Measurements from ENCODE around the gene PLCXD1. TPM values are rescaled to one million over a fixed set of nuclear protein-coding genes. Genes with fewer than 3 reads are reported as not detected.
"Not testable (repeated sequence)": the region's sequence is repeated elsewhere in the genome, so short reads cannot be mapped to it uniquely, and the experiment has no call there.

Gene PLCXD1
- total RNA-seq, 4 donors from 2014 or later: 3.7 to 7.9 (median 6.3) TPM

DNA sequence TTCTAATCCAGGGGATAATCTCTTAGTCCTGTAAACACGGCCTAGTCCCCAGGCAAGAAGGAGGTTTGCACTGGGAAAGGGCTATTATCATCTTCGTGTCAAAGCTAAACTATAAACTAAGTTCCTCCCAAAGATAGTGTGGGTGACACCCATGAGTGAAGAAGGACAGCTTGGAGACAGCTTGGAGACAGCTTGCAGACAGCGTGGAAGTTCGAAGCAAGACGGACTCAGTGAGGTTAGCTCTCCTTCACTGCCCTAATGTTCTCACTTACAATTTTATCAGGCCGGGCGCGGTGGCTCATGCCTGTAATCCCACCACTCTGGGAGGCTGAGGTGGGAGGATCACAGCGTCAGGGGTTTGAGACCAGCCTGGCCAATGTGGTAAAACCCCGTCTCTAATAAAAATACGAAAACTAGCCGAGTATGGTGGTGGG, 19.2 kb upstream of the PLCXD1 start:
- no peak for TF ChIP-seq POLR2A (IDR thresholded peaks at IDR 0.05)
- TF ChIP-seq CTCF (IDR thresholded peaks at IDR 0.05): no peak
- WGBS, 2 donors: 69 to 72% methylated on average over 12 of the region's 12 CpGs
- H3K4me3 ChIP-seq (replicated peaks in 1 of 3): no peak overlapping the region
- no peak overlapping the region for H3K27ac ChIP-seq
- intact Hi-C loops (cut with DNase I): no loop called here
- no peaks in the 10 kb centered on the region for H3K27me3 ChIP-seq
- no peaks in the 10 kb centered on the region for H3K4me1 ChIP-seq
- no peaks in the 10 kb centered on the region for H3K36me3 ChIP-seq
- no peaks in the 10 kb centered on the region for H3K9me3 ChIP-seq
- DNase-seq: no peak

- Histone ChIP-seq H3K27me3 (no peaks in the 10 kb centered on the region), H3K9me3 (no peaks in the 10 kb centered on the region), H3K27ac (no peak overlapping the region), H3K4me3 (replicated peaks in 1 of 3) (no peak overlapping the region), H3K36me3 (no peaks in the 10 kb centered on the region), H3K4me1 (no peaks in the 10 kb centered on the region)
- 84 to 85% methylated on average over 13 of the region's 13 CpGs for WGBS, 2 donors
- TF ChIP-seq POLR2A (IDR thresholded peaks at IDR 0.05): no peak
- no peak for TF ChIP-seq CTCF (IDR thresholded peaks at IDR 0.05)
- intact Hi-C loops (cut with DNase I): no loop called here
- DNase-seq: no peak
These were observed 18.7 kb upstream of the PLCXD1 start for GRCh38 chrX:262381-262909.

DNA sequence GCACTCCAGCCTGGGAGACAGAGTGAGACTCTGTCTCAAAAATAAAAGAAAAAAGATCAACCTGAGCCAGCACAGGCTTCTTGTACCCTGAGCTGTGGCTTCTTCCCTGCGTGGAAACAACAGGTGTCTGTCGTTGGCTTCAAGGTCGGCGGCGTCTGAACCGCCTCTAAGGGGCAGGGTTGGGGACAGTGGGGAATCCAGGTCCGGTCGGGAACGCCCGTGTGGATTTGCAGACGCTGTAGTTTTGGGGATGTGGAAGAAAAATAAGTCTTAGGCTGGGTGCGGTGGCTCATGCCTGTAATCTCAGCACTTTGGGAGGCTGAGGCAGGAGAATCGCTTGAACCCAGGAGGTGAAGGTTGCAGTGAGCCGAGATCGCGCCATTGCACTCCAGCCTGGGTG, 17.2 kb upstream of the PLCXD1 start:
- H3K36me3 ChIP-seq; H3K27ac ChIP-seq; intact Hi-C loops (cut with DNase I): not testable (repeated sequence)

DNA sequence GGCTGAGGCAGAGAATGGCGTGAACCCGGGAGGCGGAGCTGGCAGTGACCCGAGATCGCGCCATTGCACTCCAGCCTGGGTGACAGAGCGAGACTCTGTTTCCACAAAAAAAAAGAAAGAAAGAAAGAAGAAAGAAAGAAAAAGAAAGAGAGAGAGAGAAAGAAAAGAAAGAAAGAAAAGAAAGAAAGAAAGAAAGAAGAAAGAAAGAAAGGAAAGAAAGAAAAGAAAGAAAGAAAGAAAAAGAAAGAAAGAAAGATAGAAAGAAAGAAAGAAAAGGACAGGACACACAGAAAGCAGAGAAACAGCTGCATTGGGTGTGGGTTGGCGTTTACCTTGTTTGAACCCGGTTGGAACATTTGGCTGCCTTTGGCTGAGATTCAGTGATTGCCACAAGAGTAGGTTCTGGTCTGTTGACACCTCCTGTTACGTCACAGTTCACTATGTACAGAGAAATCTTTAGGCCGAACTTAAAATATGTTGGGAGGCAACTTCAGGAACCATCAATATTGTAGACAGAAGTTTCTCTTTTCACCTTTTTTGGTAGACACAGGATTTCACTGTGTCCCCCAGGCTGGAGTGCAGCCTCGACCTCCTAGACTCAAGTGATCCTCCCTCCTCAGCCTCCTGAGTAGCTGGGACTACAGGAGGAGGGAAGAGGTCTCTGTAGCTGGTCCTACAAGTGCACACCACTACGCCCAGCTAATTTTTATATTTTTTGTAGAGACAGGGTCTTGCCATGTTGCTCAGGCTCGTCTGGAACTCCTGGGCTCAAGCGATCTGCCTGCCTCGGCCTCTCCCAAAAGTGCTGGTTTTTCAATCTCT, 16.3 kb upstream of the PLCXD1 start:
- intact Hi-C loops (cut with DNase I): no loop called here
- Histone ChIP-seq H3K4me1 (no peaks in the 10 kb centered on the region), H3K27me3 (no peaks in the 10 kb centered on the region), H3K27ac (no peak overlapping the region), H3K9me3 (no peaks in the 10 kb centered on the region), H3K36me3 (no peaks in the 10 kb centered on the region), H3K4me3 (replicated peaks in 1 of 3) (no peak overlapping the region)
- no peak for TF ChIP-seq POLR2A (IDR thresholded peaks at IDR 0.05)
- TF ChIP-seq CTCF (IDR thresholded peaks at IDR 0.05): no peak
- no peak for DNase-seq
- WGBS, 2 donors: 82 to 84% methylated on average over 16 of the region's 16 CpGs

More for the DNA sequence above, 17.2 kb upstream of the PLCXD1 start:
- not testable (repeated sequence) for DNase-seq; H3K4me1 ChIP-seq; H3K27me3 ChIP-seq; H3K9me3 ChIP-seq; H3K4me3 ChIP-seq (replicated peaks in 1 of 3)
- WGBS, 2 donors: 87 to 88% methylated on average over 16 of the region's 16 CpGs

DNA sequence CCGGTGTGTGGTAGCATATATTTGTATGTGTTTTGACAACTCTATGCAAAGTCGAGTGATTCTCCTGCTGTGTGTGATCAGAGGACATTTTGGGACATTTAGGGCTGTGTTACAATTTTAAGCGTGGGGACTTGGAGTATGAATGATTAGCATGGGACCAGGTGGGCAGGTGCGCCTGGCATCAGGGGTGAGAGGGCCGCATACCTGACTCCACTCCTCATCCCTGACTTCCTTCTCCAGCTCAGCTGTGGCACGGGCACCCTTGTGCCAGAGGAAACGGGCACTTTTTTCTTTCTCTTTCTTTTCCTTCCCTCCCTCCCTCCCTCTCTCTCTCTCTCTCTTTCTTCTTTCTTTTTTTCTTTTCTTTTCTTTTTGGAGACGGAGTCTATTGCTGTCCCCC, 15.7 kb upstream of the PLCXD1 start:
- Histone ChIP-seq H3K27me3 (no peaks in the 10 kb centered on the region), H3K36me3 (no peaks in the 10 kb centered on the region), H3K27ac (no peak overlapping the region), H3K4me1 (no peaks in the 10 kb centered on the region), H3K4me3 (replicated peaks in 1 of 3) (no peak overlapping the region), H3K9me3 (no peaks in the 10 kb centered on the region)
- 81 to 83% methylated on average over 8 of the region's 8 CpGs for WGBS, 2 donors
- no peak for DNase-seq
- TF ChIP-seq CTCF (IDR thresholded peaks at IDR 0.05) (no peak), POLR2A (IDR thresholded peaks at IDR 0.05) (no peak)
- intact Hi-C loops (cut with DNase I): no loop called here

All from thyroid gland (tissue), 4 donors.